CD4-positive, alpha-beta T cell treated with Interferon alpha-2 for 1 hour (primary cell): ENCODE measurements around the gene VWA8.
"Not testable (repeated sequence)": the region's sequence is repeated elsewhere in the genome, so short reads cannot be mapped to it uniquely, and the experiment has no call there.

ENCODE experiments used
- DNase-seq, 2 donors: peaks; one replicate each; pipeline ENCODE4 v3.0.0-alpha.2; 2020 to 2022

VWA8 gene

DNA sequence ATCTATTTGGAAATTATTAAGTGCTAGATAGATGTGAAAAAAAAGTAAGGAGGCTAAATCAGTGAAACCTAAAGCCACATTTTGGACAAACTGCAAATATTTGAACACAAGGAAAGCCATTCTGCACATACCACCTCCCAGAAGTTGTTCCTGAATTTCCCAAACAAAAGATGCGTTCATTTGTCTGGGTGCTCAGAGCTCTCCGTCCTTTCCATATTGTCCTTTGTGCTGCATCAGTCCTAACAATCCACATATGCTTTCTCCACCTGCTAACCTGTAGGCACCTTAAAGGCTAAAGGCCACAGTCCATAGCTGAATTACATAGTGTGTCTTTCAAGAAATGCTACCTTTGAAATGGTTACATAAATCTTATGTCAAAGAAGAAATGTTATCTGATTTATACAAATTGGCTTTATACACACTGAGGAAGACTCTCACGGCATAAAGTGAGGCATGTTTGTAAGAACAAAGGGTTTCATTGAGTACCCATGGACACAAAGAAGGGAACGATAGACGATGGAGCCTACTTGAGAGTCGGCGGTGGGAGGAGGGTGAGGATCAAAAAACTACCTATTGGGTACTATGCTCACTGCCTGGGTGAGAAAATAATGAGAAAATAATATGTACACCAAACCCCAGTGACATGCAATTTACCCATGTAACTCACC, 321.5 kb downstream of the VWA8 start:
- no peak for DNase-seq

DNA sequence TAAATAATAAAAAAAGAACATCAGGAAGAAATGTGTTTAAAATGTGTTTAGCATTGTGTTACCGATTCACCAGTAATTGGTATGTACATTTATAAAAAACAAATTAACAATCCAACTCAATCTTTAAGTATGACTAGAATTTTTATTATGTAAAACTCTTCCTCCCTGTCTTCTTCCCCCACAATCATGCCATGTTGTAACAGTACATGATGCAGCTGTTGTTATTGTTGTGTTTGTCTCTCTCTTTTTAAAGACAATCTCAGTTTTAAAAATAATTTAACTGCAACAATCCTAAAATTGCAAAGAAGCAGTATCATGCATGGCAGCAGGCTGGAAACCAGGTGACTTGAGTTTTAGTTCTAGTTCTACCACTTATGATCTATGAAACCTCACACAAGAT, 323.3 kb downstream of the VWA8 start:
- DNase-seq: no peak

DNA sequence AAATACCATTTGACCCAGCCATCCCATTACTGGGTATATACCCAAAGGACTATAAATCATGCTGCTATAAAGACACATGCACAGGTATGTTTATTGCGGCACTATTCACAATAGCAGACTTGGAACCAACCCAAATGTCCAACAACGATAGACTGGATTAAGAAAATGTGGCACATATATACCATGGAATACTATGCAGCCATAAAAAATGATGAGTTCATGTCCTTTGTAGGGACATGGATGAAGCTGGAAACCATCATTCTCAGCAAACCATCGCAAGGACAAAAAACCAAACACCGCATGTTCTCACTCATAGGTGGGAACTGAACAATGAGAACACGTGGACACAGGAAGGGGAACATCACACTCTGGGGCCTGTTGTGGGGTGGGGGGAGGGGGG, 323.9 kb downstream of the VWA8 start:
- not testable (repeated sequence) for DNase-seq

GRCh38 chr13:41636590-41636989, 324.3 kb downstream of the VWA8 start:
- DNase-seq: not testable (repeated sequence)

GRCh38 chr13:41634407-41634806, 326.5 kb downstream of the VWA8 start:
- no peak for DNase-seq

- no peak for DNase-seq
Observed at GRCh38 chr13:41633776-41634175, 327.1 kb downstream of the VWA8 start.

DNA sequence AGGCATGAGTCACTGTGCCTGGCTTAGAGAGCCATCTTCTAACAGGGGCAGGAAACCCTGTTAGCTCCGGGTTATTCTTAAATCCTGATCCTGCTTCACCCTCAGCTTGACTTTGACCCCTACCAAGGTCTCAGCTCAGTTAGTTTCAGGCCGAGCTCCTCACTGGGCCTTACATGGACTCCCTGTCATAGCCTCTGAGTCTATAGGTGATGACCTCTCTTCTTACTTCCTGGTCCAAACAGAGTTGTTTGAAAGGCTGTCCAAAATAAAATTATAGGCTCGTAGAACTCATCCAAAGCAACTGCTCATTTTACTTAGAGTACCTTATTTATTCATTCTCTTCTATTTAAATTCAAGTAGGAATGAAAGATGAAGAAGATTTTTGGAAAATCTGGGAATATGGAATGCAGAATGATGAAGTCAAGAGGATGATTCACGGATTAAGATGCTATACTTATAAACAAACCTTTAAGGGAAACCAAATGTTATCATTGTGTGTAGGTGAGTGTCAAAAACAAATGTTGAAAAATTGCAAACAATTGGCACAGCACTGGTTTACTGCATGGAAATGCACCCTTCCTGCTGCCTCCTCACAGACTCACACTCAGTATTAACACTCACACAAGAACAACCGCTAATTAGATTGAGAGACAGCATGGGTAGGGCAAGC, 329.5 kb downstream of the VWA8 start:
- DNase-seq: no peak

DNA sequence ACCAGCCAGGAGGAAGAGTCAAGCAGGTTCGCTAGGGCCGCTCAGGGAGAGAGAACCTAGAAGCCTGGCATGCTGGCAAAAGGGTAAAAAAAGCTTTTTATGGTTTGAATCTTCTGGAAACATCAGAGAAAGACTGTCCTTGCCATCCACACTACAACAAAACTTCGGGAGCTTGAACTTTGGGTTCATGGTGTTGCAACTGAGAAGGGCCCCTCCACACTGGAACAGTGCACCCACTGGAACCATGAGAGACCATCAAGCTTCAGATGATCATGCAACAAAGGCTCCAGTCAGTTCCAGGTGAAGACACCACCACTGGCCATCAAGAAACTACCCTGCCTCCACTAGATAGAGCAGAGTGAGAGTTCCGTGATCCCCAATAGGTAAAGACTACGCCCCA, 333.5 kb downstream of the VWA8 start:
- no peak for DNase-seq

GRCh38 chr13:41624041-41624440, 336.9 kb downstream of the VWA8 start:
- DNase-seq: no peak

GRCh38 chr13:41622432-41623429, 338.2 kb downstream of the VWA8 start:
- DNase-seq: no peak

- DNase-seq: no peak
Observed at GRCh38 chr13:41621716-41622431, 339.0 kb downstream of the VWA8 start.

DNA sequence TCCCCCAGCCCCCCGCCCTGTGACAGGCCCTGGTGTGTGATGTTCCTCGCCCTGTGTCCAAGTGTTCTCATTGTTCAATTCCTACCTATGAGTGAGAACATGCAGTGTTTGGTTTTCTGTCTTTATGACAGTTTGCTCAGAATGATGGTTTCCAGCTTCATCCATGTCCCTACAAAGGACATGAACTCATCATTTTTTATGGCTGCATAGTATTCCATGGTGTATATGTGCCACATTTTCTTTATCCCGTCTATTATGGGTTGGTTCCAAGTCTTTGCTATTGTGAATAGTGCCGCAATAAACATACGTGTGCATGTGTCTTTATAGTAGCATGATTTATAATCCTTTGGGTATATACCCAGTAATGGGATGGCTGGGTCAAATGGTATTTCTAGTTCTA, 343.3 kb downstream of the VWA8 start:
- not testable (repeated sequence) for DNase-seq

GRCh38 chr13:41616151-41616550, 344.8 kb downstream of the VWA8 start:
- DNase-seq: no peak

DNA sequence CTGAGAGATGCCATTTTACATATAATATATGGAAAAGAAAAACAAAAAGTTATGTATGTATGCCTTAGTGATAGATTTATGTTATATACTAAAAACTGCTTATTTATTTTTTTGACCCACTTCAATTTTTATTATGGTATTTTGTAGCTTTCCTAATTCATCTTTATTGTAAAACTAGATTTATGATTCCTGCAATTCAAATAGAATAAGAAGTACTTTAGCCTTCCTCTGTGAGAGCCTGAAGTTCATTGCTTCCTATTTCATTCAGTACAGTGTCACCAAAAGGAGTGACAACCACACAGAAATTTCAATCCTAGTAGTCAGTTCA, 345.4 kb downstream of the VWA8 start:
- no peak for DNase-seq

GRCh38 chr13:41614671-41615527, 346.0 kb downstream of the VWA8 start:
- DNase-seq: no peak

DNA sequence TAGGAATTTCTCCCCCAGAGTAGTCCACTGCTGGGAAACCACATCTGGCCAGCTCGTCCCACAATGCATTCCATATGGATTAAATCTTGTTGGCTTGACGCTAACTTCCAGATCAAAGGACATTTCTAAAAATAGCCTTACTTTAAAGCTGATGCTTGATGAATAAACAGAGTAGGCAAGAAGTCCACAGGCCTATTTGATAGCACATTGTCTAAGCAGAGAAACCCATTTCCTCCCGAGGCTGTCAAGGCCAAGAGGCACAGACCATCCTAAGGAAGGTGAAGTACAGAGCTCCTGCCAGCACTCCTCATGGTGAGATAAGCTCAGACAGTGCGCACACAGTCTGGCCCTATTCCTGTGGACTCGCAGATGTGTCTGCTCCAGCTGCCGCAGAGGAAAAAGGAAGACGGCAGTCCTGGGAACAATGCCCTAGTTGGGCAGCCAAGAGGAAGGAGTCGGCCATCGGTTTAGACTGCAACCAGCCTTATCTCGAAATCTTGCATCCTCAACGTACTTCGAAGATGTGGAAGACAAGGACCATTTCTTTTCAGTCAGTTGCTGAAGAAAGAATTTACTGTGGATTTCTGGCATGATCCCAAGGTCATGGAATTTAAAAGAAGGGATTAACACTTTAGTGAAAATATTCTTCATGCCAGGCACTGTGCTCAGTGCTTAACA, 346.8 kb downstream of the VWA8 start:
- DNase-seq: no peak

DNA sequence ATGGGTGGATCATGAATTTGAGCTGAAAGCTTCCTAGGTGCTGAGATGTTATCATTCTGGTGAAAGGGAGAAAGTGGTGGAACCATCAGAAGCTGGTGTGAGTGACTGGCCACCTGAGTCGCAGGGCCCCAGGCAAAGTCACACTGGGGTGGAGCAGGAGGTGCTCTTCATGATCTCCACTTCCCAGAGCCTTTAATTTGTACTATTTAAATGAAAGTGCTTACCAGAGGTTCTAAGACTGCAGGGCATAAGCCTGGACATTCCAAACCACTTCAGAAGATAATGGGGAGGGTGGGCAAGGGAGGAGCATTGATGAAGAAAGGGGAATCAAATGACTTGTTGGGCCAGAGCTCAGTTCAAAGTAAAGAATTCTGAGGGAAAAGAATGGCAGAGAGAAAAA, 347.4 kb downstream of the VWA8 start:
- DNase-seq: no peak

GRCh38 chr13:41611385-41611784, 349.5 kb downstream of the VWA8 start:
- no peak for DNase-seq

- DNase-seq: no peak
Observed at GRCh38 chr13:41610404-41610803, 350.5 kb downstream of the VWA8 start.

GRCh38 chr13:41609828-41610227, 351.1 kb downstream of the VWA8 start:
- DNase-seq: no peak

GRCh38 chr13:41608839-41609177, 352.1 kb downstream of the VWA8 start:
- no peak for DNase-seq
